ENCODE data around the gene KCNMA1.

Gene KCNMA1

GRCh38 chr10:77678146-77678545 is 40.5 kb upstream of the KCNMA1 start:
- Histone ChIP-seq H3K36me3 (no peaks in the 10 kb centered on the region), H3K9me3 (no peaks in the 10 kb centered on the region), H3K4me3 (ENCODE audit: low read depth in 1 of 2, low read length in 1 of 2) (no peak overlapping the region), H3K27me3 (peaks cover 19% of the 10 kb centered on the region), H3K4me1 (ENCODE audit: control insufficient read depth in 1 of 2, insufficient read depth in 1 of 2, low read depth in 1 of 2, low read length in 1 of 2) (no peaks in the 10 kb centered on the region), H3K27ac (no peak overlapping the region)
- no peak for TF ChIP-seq CTCF (IDR thresholded peaks at IDR 0.05)

GRCh38 chr10:77675347-77675746 is 37.7 kb upstream of the KCNMA1 start:
- Histone ChIP-seq H3K4me3 (ENCODE audit: low read depth in 1 of 2, low read length in 1 of 2) (no peak overlapping the region), H3K27me3 (peaks cover 47% of the 10 kb centered on the region), H3K9me3 (no peaks in the 10 kb centered on the region), H3K36me3 (no peaks in the 10 kb centered on the region), H3K4me1 (ENCODE audit: control insufficient read depth in 1 of 2, insufficient read depth in 1 of 2, low read depth in 1 of 2, low read length in 1 of 2) (no peaks in the 10 kb centered on the region), H3K27ac (no peak overlapping the region)
- TF ChIP-seq CTCF (IDR thresholded peaks at IDR 0.05) = no peak

- H3K27ac ChIP-seq = no peak overlapping the region
- no peak overlapping the region for H3K4me3 ChIP-seq (ENCODE audit: low read depth in 1 of 2, low read length in 1 of 2)
Measured at GRCh38 chr10:77673515-77674140, 36.0 kb upstream of the KCNMA1 start.

GRCh38 chr10:77673101-77673500 is 35.5 kb upstream of the KCNMA1 start:
- TF ChIP-seq CTCF (IDR thresholded peaks at IDR 0.05) = no peak
- Histone ChIP-seq H3K27ac (no peak overlapping the region), H3K4me3 (ENCODE audit: low read depth in 1 of 2, low read length in 1 of 2) (no peak overlapping the region), H3K4me1 (ENCODE audit: control insufficient read depth in 1 of 2, insufficient read depth in 1 of 2, low read depth in 1 of 2, low read length in 1 of 2) (no peaks in the 10 kb centered on the region), H3K27me3 (peaks cover 59% of the 10 kb centered on the region), H3K36me3 (no peaks in the 10 kb centered on the region), H3K9me3 (no peaks in the 10 kb centered on the region)

More at GRCh38 chr10:77673515-77674140, 36.0 kb upstream of the KCNMA1 start:
- Histone ChIP-seq H3K36me3 (no peaks in the 10 kb centered on the region), H3K4me1 (ENCODE audit: control insufficient read depth in 1 of 2, insufficient read depth in 1 of 2, low read depth in 1 of 2, low read length in 1 of 2) (no peaks in the 10 kb centered on the region), H3K27me3 (peaks cover 59% of the 10 kb centered on the region), H3K9me3 (no peaks in the 10 kb centered on the region)
- no peak for TF ChIP-seq CTCF (IDR thresholded peaks at IDR 0.05)

GRCh38 chr10:77671594-77672252 is 34.1 kb upstream of the KCNMA1 start:
- Histone ChIP-seq H3K4me3 (ENCODE audit: low read depth in 1 of 2, low read length in 1 of 2) (no peak overlapping the region), H3K27me3 (peaks cover 67% of the 10 kb centered on the region), H3K4me1 (ENCODE audit: control insufficient read depth in 1 of 2, insufficient read depth in 1 of 2, low read depth in 1 of 2, low read length in 1 of 2) (no peaks in the 10 kb centered on the region), H3K9me3 (no peaks in the 10 kb centered on the region), H3K27ac (no peak overlapping the region), H3K36me3 (no peaks in the 10 kb centered on the region)
- TF ChIP-seq CTCF (IDR thresholded peaks at IDR 0.05) = no peak
